Muscle of arm (tissue), 12 donors: ENCODE measurements around the gene TSC22D4. TPM values are rescaled to one million over a fixed set of nuclear protein-coding genes. Genes with fewer than 3 reads are reported as not detected.
"Not testable (repeated sequence)": the region's sequence is repeated elsewhere in the genome, so short reads cannot be mapped to it uniquely, and the experiment has no call there.

Experiments used
- DNase-seq: peaks from one replicate; pipeline ENCODE4 v3.0.0-alpha.2; 2013
- polyA plus RNA-seq, 12 donors: library from polyadenylated mRNA; unstranded; fragments of 120-200 nt; gene quantifications; one replicate each; pipeline ENCODE4 v1.2.1, GENCODE V29; 2013; ENCODE audit not compliant: insufficient read length in 12 of 12

The TSC22D4 gene
- polyA plus RNA-seq, 12 donors: 29.0 to 95.6 (median 38.9) TPM; not detected in 1

DNA sequence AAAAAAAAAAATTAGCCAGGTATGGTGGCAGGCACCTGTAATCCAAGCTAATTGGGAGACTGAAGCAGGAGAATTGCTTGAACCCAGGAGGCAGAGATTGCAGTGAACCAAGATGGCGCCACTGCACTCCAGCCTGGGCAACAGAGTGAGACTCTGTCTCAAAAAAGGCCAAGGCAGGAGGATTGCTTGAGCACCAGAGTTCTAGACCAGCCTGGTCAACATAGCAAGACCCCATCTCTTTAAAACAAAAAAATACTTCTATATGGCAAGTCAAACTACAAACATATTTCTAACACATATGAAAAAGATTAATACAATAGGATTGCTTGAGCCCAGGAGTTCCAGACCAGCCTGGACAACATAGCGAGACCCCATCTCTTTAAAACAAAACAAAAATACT lies 21.7 kb upstream of the TSC22D4 start:
- not testable (repeated sequence) for DNase-seq

DNA sequence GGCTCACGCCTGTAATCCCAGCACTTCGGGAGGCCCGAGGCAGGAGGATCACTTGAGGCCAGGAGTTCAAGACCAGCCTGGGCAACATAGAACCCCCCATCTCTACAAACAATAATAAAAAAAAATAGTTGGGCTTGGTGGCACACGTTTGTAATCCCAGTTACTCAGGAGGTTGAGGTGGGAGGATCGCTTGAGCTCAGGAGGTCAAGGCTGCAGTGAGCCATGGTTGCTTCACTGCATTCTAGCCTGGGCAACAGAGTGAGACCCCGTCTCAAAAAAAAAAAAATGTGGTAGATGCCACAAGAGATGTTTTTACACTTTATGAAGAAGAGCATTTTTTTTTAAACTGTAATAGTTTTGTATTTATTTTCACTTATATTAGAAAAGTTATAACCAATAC lies 17.5 kb upstream of the TSC22D4 start:
- DNase-seq: no peak

DNA sequence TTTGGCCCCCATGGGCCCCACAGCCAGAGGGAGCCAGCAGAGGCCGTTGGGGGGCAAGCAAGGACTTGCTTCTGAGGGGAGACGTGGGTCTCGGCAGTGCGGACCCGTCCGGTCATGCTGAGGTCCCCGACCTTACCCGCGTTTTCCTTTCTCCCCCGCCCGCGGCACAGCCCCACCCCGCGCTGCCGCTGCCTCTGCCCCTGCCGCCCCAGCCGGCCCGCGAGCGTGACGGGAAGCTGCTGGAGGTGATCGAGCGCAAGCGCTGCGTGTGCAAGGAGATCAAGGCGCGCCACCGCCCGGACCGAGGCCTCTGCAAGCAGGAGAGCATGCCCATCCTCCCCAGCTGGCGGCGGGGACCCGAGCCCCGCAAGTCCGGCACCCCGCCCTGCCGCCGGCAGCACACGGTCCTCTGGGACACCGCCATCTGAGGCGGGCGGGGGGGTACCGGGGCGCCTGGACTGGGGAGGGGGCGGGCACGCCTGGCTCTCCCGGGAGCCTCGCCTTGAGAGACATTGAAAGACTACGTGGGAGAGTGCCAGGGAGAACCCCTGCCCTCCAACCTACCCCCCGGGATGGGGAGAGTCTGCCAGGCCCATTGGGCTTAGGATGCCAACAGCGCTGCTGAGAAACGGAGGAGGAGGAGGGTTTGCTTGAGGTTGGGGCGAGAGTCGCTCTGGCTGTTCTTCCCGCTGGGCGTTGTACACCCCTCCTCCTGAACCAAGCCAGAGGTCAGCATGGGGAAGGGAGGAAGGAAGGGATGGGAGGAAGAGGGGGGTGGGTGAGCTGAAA lies 14.7 kb upstream of the TSC22D4 start:
- DNase-seq: no peak

DNA sequence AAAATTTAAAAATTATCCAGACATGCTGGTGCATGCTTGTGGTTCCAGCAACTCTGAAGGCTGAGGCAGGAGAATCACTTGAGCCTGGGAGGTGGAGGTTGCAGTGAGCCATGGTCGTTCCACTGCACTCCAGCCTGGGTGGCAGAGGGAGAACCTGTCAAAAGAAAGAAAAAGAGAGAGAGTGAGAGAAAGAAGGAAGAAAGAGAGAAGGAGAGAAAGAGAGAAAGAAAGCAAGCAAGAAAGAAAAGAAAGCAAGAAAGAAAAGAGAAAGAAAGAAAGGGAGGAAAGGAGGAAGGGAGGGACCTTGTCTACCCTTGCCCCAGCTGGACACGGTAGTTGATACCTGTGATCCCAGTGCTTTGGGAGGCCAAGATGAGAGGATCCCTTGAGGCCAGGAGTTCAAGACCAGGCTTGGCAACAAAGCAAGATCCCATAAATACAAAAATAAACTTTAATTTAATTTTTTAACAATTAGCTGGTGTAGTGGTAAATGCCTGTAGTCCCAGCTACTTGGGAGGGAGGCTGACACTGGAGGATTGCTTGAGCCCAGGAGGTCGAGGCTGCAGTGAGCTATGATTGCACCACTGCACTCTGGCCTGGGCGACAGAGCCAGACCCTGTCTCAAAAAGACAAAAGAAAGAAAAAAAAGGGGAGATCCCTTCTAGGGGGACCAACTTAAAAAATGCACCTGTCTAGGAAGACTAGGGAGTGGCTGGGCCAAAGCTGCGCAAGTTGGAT lies 13.9 kb upstream of the TSC22D4 start:
- no peak for DNase-seq

DNA sequence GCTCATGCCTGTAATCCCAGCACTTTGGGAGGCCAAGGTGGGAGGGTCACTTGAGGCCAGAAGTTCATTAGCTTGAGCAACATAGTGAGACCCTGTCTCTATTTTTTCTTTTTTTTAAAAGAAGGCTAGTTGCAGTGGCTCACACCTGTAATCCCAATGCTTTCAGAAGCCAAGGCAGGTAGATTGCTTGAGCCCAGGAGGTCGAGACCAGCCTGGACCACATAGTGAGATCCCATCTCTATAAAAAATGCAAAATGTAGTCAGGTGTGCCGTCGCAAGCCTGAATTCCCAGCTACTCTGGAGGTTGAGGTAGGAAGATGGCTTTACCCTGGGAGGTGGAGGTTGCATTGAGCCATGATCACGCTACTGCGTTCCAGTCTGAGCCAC lies 12.2 kb upstream of the TSC22D4 start:
- no peak for DNase-seq

DNA sequence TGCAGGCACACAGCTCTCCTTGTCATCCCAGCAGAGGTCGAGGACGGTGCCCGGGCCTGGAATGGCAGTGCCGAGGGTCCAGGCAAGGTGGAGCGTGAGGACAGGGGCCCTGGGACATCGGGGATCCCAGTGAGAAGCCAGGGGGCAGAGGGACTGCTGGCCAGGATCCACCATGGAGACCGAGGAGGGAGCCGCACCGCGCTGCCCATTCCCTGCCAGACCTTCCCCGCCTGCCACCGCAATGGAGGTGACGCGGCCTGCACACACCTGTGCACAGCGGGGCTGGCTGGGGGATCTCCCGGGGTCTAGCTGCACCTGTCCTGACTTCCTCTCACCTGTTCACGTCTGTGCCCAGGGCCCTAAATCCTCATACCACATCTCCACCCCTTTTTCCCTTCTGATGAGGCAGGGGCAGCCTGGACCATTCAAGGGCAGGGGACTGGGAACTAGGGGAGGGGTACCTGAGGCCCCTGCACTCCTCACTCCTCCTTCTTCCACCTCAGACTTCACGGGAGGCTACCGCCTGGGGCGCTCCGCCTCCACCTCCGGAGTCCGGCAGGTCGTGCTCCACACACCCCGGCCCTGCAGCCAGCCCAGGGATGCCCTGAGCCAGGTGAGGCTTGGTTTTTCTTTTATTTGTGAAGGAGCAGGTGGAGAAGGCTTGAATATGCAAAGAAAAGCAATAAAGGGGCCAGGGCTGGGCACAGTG lies 11.6 kb upstream of the TSC22D4 start:
- DNase-seq: no peak

DNA sequence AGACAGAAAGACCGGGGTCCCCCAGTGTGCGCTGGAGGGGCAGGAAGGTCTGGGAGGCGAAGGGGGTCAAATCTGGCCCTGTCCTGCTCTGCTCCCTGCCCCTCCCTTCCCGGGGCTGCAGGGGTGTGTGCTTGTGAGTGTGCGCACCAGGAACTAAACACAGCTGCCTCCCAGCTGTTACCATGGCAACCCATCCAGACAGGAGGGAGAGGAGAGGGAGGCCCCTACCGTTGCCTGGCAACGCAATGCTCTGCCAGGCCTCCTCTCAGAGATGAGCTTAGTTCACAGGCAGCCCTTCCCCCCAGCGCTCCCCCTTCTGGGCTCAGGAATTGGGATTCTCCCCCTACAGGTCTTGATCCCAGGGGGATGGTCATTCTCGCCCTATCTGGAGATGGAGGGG lies 10.8 kb upstream of the TSC22D4 start:
- DNase-seq: peak; percentile 91

DNA sequence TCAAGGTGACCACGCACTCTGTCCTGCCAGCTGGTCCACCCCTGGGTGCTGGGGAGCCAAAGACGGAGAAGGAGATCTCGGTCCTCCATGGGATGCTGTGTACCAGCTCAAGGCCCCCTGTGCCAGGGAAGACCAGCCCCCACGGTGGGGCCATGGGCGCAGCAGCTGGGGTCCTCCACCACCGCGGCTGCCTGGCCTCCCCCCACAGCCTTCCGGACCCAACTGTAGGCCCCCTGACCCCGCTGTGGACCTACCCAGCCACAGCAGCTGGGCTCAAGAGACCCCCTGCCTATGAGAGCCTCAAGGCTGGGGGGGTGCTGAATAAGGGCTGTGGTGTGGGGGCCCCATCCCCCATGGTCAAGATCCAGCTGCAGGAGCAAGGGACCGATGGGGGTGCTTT lies 10.1 kb upstream of the TSC22D4 start:
- no peak for DNase-seq

DNA sequence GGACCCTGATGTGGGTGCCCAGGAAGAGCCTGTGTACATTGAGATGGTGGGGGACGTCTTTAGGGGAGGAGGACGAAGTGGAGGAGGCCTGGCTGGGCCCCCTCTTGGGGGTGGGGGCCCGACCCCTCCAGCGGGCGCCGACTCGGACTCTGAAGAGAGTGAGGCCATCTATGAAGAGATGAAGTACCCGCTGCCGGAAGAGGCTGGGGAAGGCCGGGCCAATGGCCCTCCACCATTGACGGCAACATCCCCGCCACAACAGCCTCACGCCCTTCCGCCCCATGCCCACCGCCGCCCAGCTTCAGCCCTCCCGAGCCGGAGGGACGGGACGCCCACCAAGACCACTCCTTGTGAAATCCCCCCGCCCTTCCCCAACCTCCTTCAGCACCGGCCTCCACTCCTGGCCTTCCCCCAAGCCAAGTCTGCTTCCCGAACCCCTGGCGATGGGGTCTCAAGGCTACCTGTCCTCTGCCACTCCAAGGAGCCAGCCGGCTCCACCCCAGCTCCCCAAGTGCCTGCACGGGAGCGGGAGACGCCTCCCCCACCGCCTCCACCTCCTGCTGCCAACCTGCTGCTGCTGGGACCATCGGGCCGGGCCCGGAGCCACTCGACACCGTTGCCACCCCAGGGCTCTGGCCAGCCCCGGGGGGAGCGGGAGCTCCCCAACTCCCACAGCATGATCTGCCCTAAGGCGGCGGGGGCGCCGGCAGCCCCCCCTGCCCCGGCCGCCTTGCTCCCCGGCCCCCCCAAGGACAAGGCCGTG lies 9.5 kb upstream of the TSC22D4 start:
- DNase-seq: no peak

DNA sequence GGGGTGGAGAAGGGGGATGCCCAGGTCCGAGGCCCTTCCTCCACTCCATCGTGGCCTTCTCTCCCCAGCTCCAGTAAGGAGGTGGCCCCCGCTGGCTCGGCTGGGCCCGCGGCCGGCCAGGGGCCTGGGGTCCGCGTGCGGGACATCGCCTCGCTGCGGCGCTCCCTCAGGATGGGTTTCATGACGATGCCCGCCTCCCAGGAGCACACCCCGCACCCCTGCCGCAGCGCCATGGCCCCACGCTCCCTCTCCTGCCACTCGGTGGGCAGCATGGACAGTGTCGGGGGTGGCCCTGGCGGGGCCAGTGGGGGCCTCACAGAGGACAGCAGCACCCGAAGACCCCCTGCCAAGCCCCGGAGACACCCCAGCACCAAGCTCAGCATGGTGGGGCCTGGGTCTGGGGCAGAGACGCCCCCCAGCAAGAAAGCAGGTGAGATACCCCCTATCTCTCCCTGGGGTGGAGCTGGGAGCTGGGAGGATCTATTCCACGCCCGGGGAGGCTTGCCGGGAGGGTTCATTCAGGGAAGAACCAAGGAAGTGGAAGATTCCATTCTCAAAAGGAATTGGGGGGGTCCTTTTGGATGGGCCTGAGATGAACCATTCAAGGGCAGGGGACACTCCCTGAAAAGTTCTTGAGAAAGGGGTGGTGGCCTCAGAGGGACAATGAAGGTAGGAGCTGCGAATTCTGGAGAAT lies 7.9 kb upstream of the TSC22D4 start:
- DNase-seq: no peak

DNA sequence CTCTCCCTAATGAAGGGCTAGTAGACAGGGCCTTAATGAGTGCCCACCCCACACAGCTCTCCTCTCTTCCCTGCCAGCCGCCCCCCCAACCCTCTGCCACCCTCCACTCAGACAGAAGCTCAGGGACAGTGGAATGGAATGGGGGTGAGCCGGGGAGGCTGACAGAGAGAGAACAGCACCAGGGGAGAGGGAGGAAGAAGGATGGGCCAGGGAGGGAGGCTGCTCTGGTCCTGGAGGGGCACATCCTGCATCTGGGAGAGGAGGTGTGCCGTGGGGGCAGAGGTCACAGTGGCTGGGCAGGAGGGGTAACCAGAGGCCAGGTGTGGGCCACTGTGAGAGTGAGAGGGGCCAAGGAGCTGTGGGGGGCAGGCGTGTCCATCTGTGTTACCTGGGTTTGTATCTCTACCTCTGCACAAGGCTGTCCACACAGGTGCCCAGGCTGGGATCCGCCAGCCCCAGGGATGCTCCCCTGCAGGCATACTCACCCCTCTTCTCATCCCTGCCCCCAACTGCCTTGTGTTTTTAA lies 7.2 kb upstream of the TSC22D4 start:
- DNase-seq: no peak

DNA sequence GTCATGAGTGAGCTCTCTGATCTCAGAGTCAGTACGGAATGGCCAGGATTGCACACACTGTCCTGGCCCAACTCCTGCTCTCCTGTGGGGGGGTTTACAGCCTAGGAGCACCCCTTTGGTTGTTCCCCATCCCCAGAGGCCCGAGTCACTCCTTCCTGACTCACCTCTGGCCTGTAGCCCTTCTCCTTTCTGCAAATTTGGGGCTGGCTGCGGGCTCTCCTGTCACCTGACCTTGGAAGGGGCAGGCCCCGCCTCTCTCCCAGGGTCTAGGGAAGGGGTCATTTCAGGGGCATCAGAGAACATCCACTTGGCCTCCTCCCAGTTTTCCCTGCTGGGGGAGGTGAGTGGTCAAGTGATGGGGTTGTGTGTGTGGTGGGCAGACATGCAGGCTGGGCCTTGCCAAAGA lies 6.5 kb upstream of the TSC22D4 start:
- no peak for DNase-seq

DNA sequence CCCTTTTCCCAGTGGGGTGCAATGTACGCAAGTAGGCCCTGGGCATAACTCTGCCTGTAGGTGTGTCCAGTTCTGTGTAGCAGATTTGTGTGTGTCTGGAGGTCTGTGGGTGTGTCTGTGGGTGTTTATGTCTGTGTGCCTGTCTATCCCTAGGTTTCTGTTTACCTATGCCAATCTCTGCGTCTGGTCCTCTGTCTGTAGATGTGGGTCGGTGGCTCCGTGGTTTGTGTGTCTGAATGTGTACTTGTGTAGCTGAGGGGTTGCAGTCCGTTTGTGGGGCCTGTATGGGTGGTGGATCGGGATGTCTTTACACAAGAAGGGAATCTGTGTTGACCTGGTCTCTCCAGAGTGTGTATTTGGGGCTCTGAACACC lies 5.6 kb upstream of the TSC22D4 start:
- DNase-seq: no peak

DNA sequence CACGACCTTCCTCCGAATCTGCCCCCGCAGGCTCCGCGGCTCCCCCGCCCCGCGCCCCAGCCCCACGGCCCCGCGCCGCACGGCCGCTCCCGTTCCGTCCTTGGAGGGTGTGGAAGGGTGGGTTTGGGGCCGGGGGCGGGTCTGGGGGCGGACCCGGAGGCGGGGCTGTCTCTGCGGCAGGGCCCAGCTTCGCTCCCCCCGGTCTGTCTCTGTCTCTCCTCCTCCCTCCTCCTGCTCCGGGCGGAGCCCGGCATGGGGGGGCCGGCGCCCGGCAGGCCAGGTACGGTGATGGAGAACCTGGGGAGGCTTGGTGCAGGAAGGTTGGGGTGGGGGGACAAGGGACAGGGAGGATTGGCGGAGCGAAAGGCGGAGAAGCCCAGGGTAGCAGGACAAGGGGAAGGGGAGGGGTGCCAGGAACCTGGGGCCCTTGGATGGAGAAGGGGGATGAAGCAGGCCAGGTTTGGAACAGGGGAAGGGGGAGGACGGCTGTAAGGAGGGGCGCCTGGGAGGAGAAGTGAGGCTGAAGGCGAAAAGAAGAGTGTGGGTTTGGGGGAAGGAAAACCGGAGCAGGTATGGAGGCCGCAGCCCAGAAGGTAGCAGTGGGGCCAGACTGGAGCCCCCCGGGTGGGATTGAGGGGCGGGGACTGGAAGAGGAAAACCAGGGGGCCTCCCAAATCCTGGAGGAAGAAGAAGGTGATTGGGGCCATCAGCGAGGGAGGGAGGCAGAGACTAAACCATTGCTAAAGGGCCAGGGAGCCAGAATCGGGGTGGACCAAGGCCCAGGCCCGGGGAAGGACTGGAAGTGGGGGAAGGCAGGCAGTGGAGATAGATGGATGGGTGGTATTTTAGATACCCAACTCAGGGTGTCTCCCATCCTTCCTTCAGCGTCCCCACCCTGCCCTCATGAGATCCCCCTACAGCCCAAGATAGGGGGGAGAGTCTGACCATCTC lies 5.0 kb upstream of the TSC22D4 start, which contains the start of gene NYAP1:
TSS of gene NYAP1 (plus strand) at position 206 of the 951 bp plus-strand sequence. CDS start 1,385 bp downstream, outside the sequence.
- DNase-seq: peak; percentile 77

DNA sequence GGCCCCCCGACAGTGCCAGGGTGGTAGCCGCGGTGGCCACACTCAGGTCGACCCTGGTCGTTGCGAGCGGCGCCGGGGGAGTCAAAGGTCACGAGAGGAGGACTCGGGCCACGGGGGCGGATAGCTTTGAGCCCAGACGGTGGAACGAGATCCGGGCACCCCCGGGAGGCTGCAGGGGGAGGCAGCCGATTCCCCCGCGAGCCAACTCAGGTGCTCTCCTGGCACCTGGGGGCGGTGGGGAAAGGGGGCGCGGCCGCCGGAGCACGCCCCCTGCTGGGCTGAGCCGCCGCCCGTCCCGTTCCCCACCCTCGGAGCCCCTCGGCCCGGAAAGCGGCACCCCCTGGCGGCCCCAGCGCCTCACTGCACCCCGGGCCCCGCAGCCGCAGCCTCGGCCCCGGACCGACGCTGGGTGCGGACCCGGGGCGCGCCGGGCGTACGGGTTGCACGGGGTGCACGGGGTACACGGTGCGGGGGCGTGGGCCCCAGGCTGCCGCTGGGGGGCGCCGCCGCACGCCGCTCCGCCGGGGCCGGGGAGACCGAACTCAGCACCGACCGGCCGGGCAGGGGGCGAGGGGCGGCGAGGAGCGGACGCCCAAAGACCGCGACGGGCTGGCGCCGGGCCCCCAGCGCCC lies 4.2 kb upstream of the TSC22D4 start:
- DNase-seq: peak; percentile 68

DNA sequence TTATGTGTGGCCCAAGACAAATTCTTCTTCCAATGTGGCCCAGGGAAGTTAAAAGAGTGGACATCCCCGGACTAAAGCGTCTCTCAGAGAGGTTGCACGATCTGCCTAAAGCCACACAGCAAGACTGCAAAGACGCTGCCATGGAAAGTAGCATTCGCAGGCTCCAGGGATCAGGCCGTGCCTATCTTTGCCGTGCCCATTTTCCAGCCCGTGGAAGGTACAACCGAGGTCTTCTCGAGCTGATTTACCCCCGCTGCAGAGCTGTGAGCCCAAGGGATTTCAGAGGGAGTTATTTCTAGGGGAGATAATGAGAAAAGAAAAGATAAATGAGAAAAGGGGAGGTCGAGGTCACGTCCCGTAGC lies 3.7 kb upstream of the TSC22D4 start:
- no peak for DNase-seq

DNA sequence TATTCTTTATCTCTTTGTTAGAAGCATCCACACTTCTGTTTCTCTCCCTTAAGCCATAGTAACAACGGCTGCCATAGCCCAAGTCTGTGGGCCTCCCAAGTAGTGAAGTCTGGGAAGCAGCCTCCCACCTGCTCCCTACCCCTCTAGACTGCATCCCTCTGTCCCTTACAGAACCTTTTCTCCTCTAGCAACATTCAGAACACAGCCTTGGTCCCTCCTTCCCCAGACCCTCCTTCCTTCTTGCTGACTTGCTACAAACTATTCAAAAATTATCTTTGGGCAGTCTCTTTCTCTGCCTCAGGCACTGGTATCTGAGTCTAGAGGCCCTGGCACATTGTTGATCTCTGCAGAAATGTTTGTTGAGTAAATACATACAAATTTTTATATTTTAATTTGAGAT lies 2.5 kb upstream of the TSC22D4 start:
- no peak for DNase-seq

DNA sequence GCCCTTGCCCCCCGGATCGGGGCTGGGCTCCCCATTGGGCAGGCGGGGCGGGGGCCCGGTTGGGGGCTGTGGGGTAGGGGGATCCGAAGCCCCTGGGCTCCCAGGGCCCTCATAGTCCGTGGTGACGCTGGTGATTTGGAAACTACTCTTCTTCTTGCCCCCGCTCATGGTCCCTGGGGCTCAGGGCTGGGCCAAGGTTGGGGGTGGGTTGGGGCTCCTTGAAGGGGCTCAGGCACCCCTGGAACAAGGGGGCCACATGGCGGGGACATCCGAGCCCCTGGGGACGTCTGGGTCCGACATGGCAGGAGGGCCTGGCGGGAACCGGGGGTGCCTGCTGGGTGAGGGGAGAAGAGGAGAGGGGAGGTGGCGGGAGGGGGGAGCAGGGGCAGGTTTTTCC lies 1.1 kb downstream of the TSC22D4 start:
- DNase-seq: no peak
